H54 (cell line): ENCODE data around the gene MLXIP.

Experiments
- DNase-seq: peaks from one replicate; pipeline ENCODE4 v3.0.0; 2011; ENCODE audit warnings: low spot score, mixed read lengths; ENCODE audit not compliant: insufficient read length
- FAIRE-seq: peaks from 3 replicates; lab custom pipeline; 2011; peaks lifted over from hg19 to GRCh38; lab: Jason Lieb, UNC
- POLR2A ChIP-seq: IDR thresholded peaks from 2 replicates; pipeline ENCODE4 v1.6.1; 2011; ENCODE audit warnings: low read depth, mild to moderate bottlenecking, low read length

The MLXIP gene

GRCh38 chr12:122141911-122142725, 63.6 kb downstream of the MLXIP start:
- TF ChIP-seq POLR2A: no peak
- DNase-seq (no peak), FAIRE-seq (no peak)

DNA sequence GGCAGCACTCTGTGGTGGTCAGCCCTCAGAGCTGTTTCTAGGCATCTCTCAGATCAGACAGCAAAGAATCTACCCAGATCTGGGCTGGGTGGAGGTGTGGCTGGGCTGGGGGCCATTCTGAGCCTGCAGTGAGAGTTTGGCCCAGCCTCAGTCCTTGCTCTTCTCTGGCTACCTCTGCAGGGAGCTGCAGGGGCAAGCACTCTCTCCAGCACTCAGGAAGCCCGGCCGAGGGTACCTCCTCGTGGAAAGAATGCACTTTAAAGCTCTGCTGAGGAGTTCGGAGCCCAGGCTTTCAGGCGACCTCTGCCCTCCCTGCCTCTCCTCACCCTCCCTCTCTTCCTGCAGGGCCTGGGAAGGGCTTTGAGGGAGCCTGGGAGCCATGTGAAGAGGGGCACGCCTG, 64.3 kb downstream of the MLXIP start:
- no peak for TF ChIP-seq POLR2A
- FAIRE-seq: no peak
- DNase-seq: no peak

DNA sequence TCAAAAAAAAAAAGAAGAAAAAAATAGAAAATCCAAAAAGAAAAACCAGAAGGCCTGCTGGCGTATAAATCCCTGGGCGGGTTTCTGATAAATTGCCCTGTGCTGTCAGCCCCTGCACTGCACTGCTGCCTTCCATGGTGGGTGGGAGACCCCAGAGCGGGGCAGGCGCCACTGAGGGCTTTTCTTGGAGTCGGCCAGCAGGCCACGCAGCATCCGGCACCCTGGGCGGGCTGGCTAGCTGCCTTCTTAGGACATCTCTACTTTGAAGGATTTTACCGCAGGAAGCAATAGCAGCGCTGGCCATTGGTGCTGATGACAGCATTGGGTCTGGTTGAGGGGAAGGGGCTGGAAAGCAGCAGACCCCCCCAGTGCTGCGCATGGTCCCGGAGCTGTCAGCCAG, 66.3 kb downstream of the MLXIP start:
- no peak for DNase-seq
- FAIRE-seq: no peak
- TF ChIP-seq POLR2A: no peak

DNA sequence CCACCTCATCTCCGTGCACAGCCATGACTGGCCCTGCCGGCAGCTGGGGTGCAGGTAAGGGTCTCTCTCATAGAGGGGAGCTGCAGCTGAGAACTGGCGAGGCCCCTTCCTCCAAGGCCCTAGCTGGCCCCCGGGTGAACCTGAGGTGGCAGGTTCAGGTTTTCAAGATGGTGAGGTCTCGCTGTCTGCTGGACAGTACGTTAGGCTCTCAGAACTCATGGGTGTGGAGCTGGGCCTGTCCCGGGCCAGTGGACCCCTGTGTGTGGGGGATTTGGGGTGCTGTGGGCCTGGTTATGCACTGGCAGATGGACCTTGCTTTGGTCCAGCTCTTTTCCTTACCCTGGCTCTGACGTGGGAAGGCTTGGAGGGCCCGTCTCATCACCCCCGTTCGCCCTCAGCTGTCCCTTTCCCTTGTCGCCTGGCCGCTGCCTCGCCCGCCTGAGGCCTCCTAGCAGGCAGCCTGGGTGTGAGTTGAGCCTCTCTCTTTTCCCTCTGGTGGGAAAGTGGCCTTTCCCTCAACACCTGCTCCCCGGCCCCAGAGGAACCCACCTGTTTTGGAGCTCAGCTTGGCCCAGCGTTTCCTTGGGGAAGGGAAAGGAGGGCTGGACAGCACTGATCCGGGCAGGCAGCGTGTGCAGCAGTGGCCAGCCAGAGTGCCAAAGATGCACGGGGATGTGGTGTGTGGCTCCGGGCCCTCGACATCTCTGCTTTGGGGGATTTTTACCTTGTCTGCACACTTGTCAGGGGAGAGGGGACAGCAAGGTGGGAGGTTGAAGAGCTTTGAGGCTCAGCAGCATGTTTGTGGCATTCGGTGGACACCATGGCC, 67.2 kb downstream of the MLXIP start:
- FAIRE-seq (no peak), DNase-seq (no peak)
- TF ChIP-seq POLR2A: no peak

DNA sequence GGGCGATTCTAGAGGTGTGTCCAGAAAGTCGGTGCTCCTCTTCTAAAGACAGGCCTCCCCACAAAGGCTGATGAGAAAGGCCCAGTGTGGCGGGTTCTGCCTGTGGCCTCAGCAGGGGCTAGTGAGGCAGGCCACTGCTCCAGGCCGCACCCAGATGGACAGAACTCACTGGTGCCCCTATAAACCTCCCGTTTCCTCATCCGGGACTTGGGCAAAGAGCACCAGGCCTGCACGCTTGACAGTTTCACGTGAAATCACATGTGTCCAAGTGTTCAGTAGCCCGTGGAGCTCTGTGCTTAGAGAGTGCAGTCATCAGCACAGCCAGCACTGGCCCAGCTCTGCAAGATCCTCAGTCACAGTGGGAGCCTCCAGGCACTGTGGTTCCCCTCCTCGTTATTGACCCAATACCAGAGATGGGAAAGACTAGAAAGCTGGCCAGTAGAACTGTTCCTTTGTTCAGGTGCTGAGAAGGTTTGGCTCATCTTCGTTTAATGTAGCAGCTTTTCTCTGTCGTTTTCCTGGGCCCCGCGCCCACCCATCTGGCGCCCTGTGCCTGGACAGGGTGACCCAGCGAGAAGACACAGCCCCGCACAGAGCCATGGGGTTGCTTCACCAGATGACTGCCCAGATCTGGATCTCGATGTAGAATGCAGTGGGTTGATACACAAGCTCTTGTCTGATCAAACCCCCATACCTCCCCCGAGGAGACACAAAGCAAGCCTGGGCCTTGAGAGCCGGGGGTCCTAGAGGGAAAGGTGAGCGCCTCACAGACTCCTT, 69.1 kb downstream of the MLXIP start:
- no peak for FAIRE-seq
- TF ChIP-seq POLR2A: no peak
- no peak for DNase-seq

- no peak for FAIRE-seq
- TF ChIP-seq POLR2A: no peak
- no peak for DNase-seq
Observed at GRCh38 chr12:122148657-122149056, 70.1 kb downstream of the MLXIP start.

DNA sequence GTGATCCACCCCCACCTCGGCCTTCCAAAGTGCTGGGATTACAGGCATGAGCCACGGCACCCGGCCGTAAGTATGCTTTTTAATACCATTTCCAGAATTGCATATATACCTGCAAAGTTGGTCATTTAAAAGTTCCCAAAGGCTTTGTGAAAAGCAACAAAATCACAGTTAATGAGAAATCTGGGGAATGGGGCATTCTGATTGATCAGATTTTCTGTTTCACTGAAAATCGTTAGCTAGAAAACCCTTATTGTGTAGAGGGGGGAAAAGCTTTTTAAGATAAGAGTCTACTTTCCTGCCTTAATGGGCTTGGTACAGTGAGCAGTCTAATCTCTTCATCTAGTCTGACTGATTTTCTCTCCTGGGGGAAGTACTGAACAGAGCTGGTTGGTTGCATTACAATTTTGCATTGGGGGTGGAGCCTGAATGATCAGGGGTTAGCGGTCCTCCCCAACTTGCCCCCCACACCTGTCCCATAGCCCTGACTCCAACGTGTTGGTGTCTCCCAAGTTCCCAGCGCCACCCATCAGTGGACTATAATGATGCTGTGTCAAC, 71.6 kb downstream of the MLXIP start:
- DNase-seq: no peak

GRCh38 chr12:122152754-122153153, 74.2 kb downstream of the MLXIP start:
- DNase-seq (no peak), FAIRE-seq (no peak)
- no peak for TF ChIP-seq POLR2A

More for the DNA sequence above, 71.6 kb downstream of the MLXIP start:
- FAIRE-seq: no peak
- no peak for TF ChIP-seq POLR2A

DNA sequence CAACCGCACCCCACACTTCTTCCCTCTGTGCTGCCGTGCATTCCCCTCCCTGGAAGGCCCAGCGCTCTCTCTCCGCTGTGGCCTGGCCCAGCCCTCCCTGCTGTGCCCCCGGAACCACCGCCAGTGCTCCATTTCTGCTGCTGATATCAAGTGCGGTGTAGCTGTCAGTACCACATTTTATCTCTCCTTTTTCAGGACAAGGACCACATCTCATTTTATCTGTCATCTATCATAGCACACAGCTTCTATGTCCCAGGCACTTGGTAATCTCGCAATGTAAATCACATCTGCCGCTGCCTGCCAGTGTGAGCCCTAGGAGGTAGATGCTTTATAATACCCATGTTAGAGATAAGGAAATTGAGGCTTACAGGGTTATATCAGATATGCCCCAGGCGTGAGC, 77.1 kb downstream of the MLXIP start:
- TF ChIP-seq POLR2A: no peak
- FAIRE-seq (no peak), DNase-seq (no peak)

GRCh38 chr12:122158700-122159285, 80.2 kb downstream of the MLXIP start:
- FAIRE-seq (no peak), DNase-seq (no peak)
- no peak for TF ChIP-seq POLR2A

- FAIRE-seq: no peak
- no peak for DNase-seq
- TF ChIP-seq POLR2A: no peak
Observed at GRCh38 chr12:122159882-122160281, 81.3 kb downstream of the MLXIP start.

- no peak for FAIRE-seq
- DNase-seq: no peak
Observed at GRCh38 chr12:122160761-122161160, 82.2 kb downstream of the MLXIP start.

GRCh38 chr12:122161682-122162081, 83.1 kb downstream of the MLXIP start:
- FAIRE-seq: no peak
- no peak for TF ChIP-seq POLR2A

More at GRCh38 chr12:122160761-122161160, 82.2 kb downstream of the MLXIP start:
- TF ChIP-seq POLR2A: no peak

More at GRCh38 chr12:122161682-122162081, 83.1 kb downstream of the MLXIP start:
- DNase-seq: no peak
